Raji (cell line): Measurements from ENCODE around the gene MCM5.

Source experiments
- POLR2A ChIP-seq: IDR thresholded peaks from 2 replicates; pipeline ENCODE4 v1.6.1; 2011; ENCODE audit warnings: low read depth, low read length, control low read depth; ENCODE audit not compliant: insufficient read depth

MCM5 gene

DNA sequence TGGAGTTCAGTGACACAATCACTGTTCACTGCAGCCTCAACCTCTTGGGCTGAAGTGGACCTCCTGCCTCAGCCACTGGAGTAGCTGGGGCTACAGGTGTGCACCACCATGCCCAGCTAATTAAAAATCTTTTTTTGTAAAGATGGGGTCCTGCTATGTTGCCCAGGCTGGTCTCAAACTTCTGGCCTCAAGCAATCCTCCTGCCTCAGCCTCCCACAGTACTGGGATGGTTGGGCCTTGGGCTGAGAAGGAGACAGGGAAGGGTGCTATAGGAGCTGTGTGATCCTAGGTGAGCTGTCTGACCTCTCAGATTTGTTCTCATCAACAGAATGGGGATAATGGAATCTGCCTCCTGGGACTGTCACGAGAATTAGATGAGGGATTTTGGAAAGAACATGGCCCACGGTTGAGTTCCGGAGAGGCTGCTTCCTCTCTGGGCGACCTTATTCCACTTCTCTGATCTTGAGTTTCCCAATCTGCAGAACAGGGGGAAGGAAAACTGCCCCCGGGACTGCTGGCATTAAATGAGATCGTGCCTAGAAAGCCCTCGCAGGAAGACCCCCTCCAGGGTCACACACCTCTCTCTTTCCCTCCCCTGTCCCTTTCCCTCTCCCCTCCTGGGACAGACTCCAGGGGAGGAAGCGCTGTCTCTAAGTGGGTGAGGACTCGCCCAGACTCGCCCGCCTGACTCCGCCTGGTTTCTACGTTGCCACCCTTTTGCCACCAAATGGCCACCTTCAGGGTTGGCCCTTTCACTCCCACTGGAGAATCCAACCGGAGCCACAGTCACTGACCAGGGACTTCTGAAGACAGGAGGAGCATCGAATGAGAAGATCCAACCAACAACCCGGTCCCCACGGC lies 50.1 kb downstream of the MCM5 start:
- no peak for TF ChIP-seq POLR2A

DNA sequence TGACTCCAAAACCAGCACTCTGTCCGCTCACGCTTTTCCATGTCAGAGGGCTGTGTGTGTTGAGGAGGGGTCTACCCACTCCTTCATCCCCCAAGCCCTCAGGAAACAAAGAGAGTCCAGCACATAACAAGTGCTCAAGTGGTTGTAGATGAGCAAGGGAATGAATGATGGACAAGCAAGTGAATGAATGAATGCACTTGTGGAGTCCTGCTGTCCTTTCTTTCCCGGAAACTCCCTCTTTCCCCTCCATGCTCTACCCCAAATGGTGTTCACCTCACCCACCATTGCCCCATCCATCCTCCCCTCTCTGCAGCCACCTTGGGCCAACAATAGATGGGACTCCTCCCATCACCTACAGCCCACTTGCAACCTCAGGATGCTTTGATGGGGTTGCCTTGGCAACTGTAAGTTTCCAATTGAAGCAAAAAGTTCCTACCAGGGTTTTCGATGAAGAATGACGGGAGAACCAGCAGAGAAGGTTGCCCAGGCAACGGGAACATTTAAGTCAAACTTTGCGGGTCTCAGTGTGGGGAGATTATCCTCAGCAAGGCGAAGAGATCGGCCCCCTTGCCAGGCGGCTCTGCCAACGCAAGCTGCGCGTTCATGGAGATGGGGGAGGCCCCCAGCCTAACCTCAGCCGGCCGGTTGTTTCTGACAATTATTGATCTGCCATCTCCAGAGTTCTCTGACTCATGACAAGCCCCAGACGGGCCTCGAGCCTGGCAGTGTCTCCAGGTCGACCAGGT lies 51.1 kb downstream of the MCM5 start:
- TF ChIP-seq POLR2A: no peak

GRCh38 chr22:35451592-35451991 lies 51.7 kb downstream of the MCM5 start:
- no peak for TF ChIP-seq POLR2A

DNA sequence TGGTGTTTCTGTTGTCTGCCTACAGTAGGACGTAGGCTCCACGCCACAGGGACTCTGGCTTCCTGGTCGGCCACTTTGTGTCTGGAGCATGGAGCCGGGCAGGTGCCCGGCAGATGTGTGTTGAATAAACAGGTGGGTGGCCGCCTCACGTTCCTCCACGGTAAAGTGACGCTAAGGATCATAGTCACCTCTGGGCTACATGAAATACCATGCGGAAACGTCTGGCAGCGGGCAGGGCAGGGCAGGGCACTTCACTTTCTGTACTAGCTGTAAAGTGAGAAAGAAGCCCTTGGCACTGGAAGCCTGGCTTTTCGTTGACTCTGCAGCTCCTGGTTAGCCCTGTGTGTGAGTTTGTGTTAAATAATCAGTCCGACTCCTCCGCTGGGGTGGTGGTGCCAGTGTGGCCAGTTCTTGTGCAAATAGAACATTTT lies 52.4 kb downstream of the MCM5 start:
- no peak for TF ChIP-seq POLR2A

DNA sequence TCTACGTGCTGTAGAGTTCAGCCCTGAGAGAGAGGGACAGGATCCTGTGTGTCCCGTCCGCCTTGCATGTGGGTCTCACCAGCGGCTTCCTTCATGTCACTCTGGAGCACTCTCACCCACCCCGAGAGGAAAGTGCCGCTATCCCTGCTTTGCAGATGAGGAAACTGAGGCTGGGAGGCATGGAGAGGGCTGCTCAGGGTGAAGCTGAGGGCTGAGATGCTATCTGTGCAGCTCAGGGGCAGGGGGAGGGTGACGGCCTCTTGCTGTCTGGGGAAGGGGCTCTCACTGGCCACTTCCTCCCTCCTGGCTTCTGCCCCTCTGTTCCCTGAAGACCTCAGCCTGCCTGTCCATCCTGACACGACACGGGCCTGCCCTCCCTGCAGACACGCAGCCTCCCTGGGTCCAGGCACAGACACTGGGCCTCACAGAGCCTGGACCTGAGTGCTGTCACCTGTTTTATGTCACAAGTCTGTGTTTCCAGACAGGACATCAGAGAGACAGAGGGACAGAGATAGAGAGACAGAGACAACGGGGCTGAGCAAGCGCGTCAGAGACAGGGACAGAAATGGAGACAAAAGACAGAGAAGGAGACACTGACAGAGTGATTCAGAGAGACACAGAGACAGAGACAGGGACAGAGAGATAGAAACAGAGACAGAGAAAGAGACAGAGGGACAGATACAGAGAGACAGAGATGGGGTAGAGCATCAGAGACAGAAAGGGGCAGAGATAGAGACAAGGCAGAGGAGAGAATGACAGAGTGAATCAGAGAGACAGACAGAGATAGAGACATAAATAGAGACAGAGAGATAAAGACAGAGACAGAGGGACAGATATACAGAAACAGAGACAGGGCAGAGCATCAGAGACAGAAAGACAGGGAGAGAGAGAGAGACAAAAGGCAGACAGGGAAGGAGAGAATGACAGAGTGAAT lies 53.1 kb downstream of the MCM5 start:
- no peak for TF ChIP-seq POLR2A

DNA sequence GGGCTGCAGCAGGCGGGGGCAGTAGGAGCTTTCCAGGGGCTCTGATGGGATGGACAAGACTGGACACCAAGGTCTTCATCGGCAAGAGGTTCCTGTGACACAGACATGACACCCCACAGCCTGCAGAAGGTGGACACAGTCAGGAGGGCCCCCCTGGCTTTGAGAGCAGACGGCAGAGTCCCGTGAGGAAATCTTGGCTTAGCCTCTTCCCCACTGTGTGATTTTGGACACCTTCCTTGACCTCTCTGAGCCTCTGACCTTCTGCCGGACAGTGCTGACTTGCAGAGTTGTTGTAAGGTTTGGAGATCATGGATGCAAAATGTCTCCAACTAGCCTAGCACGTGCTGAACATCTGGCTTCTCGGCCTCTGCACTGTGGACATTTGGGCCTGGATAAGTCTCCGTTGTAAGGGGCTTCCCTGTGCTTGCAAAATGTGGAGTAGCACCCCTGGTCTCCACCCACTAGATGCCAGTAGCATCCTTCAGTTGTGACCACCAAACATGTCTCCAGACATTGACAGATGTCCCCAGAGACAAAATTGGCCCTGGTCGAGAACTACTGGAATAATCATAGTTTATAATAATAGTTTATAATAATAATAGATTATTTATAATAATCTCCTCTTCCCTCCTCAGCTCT lies 54.6 kb downstream of the MCM5 start:
- TF ChIP-seq POLR2A: no peak

DNA sequence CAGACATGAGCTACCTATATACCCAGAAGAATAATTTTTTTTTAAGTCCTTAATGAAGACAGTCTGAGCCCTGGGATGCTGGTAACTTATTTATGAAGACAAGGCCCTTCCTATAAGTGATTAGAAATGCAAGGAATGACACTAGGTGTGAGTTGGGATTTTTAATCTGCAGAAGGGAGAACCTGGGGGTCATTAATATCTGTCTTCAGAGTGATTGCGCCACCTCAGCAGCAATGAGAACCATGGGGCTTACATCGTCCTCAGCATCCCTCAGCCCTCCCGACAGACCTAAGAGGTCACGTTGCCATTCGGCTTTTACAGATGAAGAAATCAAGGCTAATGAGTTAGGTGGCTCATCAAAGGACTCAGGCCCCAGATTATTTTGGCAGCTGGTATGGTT lies 55.6 kb downstream of the MCM5 start:
- TF ChIP-seq POLR2A: no peak

DNA sequence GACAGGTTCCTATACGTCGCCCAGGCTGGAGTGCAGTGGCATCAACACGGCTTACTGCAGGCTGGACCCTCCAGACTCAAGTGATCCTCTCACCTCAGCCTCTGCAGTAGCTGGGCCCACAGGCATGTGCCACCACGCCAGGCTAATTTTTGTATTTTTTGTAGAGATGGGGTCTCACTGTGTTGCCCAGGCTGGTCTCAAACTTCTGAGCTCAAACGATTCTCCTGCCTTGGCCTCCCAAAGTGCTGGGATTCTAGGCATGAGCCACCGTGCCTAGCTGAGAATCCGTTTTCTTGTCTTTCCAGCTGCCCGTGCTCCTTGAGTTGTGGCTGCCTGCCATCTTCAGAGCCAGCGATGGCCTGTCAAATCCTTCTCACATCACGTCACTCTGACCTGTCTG lies 56.8 kb downstream of the MCM5 start:
- TF ChIP-seq POLR2A: no peak

- no peak for TF ChIP-seq POLR2A
Measured at GRCh38 chr22:35457729-35458546, 58.0 kb downstream of the MCM5 start.

DNA sequence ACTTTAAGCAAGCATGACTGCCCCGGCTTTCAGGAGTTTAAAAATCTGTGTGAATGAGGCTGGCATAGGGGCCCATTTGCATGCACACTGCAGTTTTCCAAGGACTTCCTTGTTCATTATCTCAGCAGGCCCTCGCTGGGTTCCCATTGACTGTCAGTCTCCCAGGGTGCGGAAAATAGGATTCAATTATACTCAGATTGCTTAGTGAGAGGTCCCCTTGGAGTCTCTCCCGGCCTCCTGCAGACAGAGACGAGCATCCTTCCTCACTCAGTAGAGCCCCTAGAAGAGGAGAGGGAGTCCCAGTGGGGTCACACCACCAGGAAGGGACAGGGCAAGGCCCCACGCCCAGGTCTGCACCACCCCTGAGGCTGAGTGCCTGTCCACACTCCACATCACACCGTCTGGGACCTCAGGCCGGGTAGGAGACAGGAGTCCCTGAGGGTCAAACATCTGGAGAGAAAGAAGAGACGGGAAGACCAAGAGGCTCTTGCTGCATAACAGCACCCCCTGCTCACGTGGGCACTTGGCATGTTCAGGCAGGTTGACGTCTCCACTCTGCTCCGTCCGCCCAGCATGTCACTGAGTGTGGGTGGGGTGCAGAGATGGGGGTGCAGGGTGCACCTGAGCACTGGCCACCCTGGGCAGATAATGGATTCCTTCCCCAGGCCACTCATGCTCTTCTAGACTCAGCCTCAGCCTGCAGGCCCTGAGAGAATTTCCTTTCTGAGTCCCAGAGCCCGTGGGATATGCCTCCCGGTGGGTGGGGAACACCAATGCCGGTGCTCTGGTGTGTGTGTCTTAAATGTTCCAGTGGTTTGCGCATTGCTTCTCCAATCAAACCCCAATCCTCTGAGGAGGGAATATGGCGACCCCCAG lies 58.8 kb downstream of the MCM5 start:
- no peak for TF ChIP-seq POLR2A

DNA sequence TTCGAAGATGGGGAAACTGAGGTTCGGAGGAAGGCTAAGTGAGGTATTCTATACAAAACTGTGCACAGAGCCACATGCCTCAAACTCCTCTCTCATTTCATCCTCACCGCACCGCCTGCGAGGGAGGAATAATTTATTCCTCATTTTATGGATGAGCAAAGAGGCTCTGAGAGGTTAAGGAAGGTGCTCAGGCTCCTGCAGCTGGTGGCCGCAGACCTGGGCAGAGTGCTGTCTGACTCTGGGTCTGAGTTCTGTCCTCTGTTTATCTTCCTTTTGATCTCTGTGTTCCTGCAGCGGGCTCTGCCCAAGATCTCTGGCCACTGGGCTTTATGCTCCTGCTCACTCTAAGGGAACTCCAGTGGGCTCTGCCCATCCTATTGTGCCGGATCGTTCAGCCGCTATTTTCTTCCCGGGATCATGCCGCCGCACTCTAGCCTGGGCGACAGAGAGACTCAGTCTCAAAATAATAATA lies 59.5 kb downstream of the MCM5 start:
- no peak for TF ChIP-seq POLR2A

DNA sequence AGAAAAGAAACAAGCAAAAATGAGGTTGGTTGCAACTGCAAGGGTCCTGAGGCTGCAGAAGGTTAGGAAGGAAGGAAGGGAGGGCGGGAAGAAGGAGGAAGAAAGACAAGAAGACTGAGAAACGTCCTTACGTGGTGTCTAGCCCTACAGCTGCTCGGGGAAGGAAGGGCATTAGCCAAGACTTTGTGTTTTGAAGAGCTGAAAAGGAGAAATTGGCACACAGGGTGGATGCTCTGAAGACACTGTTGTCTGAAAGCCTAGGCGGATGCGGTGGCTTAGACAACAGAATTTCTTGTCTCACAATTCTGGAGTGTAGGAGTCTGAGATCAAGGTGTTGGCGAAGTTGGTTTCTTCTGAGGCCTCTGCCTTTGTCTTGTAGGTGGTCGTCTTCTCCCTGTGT lies 60.7 kb downstream of the MCM5 start:
- TF ChIP-seq POLR2A: no peak

- TF ChIP-seq POLR2A: no peak
Measured at GRCh38 chr22:35462498-35463230, 62.7 kb downstream of the MCM5 start.
